Measurements from ENCODE around the gene SLC2A10.

Gene SLC2A10

DNA sequence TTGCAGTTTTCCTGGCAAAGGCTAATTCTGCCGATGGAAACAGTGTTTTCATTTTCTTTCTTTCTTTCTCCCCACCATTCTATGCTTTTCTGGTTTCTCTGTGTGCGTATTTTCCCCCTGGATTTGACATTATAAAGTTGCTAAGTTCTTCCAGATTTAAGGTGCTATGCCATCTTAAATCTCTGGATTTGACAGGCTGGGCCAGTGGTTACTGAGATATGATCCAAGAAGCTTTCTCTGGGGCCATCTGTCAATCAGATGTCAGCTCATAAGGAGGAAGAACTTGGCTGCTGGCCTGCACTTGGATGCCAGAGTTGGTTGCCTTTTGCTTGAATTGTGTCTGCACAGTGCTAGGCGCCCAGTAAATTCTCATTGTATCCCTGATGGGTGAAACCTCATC lies 39.7 kb downstream of the SLC2A10 start:
- Histone ChIP-seq H3K4me3 (ENCODE audit: insufficient read depth, low read depth, low read length, poor library complexity, severe bottlenecking) (no peak overlapping the region), H3K4me1 (ENCODE audit: control insufficient read depth, insufficient read depth, low read length, poor library complexity, severe bottlenecking) (no peaks in the 10 kb centered on the region), H3K9me3 (ENCODE audit: control insufficient read depth, low read length) (no peaks in the 10 kb centered on the region), H3K27ac (ENCODE audit: insufficient read depth, low read length, poor library complexity, severe bottlenecking) (no peak overlapping the region), H3K27me3 (replicated peaks; ENCODE audit: control insufficient read depth, insufficient read depth, low read length, poor library complexity, severe bottlenecking) (peaks cover 4% of the 10 kb centered on the region), H3K36me3 (ENCODE audit: control insufficient read depth, insufficient read depth, low read length) (no peaks in the 10 kb centered on the region)
- no peak for DNase-seq

DNA sequence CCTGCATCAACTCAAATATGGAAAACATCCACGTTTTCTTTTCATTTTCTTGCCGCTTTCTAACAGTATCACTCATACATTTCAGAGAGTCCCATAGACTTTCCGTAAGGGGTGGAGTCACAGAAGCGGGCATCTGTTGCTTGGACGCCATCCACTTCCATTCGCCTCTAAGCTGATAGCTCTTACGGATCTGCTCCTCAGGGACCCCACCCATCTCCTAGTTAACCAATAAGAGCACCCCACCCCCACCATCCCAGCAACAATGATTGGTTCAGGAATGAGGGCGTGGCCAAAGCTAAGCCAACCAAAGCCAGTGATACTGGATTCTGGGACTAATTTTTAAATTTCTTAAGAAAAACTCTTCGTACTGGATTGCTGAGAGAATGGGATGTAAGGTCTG lies 42.4 kb downstream of the SLC2A10 start:
- Histone ChIP-seq H3K27ac (ENCODE audit: insufficient read depth, low read length, poor library complexity, severe bottlenecking) (no peak overlapping the region), H3K9me3 (ENCODE audit: control insufficient read depth, low read length) (no peaks in the 10 kb centered on the region), H3K36me3 (ENCODE audit: control insufficient read depth, insufficient read depth, low read length) (no peaks in the 10 kb centered on the region), H3K4me1 (ENCODE audit: control insufficient read depth, insufficient read depth, low read length, poor library complexity, severe bottlenecking) (no peaks in the 10 kb centered on the region), H3K4me3 (ENCODE audit: insufficient read depth, low read depth, low read length, poor library complexity, severe bottlenecking) (no peak overlapping the region), H3K27me3 (replicated peaks; ENCODE audit: control insufficient read depth, insufficient read depth, low read length, poor library complexity, severe bottlenecking) (no peaks in the 10 kb centered on the region)
- no peak for DNase-seq

- no peaks in the 10 kb centered on the region for H3K4me1 ChIP-seq (ENCODE audit: control insufficient read depth, insufficient read depth, low read length, poor library complexity, severe bottlenecking)
- no peaks in the 10 kb centered on the region for H3K36me3 ChIP-seq (ENCODE audit: control insufficient read depth, insufficient read depth, low read length)
- no peak overlapping the region for H3K4me3 ChIP-seq (ENCODE audit: insufficient read depth, low read depth, low read length, poor library complexity, severe bottlenecking)
- DNase-seq: peak in 1 of 3 donors; percentile 3
- no peaks in the 10 kb centered on the region for H3K27me3 ChIP-seq (replicated peaks; ENCODE audit: control insufficient read depth, insufficient read depth, low read length, poor library complexity, severe bottlenecking)
- no peak overlapping the region for H3K27ac ChIP-seq (ENCODE audit: insufficient read depth, low read length, poor library complexity, severe bottlenecking)
- H3K9me3 ChIP-seq (ENCODE audit: control insufficient read depth, low read length): no peaks in the 10 kb centered on the region
These were observed 43.3 kb downstream of the SLC2A10 start for GRCh38 chr20:46752728-46753127.

DNA sequence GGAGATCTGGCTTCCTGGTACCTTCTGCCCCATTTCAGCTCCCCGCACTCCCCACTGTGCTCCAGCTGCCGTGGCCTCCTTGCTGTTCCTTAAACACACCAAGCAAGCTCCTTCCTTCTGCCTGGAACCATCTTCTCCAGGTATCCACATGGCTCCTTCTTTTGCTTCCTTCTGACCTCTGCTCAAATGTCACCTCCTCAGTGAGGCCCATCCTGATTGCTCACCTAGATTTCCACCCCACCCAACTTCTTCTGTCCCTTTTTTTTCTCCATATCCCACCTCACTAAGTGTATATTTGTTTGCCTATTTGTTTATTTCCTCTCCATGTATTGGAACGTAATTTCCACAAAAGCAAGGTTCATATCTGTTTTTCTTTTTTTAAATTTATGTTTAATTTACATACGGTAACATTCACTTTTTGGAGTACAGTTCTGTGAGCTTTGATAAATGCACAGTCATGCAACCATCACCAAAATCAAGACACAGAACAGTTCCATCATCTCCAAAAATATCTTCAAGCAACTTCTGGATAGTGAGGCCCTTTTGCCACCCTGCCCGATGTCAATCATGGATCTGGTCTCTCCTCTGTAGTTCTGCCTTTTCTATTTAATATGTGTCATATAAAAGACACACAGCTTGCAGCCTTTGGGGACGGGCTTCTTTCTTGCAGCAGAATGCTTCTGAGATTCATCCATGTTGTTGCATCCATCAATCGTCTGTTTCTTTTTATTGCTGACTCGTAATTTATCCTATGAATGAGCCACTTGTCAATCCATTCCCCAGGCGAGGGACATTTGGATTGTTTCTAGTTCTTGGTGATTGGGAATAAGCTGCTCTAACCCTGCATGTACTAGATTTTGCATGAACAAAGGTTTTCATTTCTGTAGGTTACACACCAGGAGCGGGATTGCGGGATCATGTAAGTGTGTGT lies 46.3 kb downstream of the SLC2A10 start:
- Histone ChIP-seq H3K4me1 (ENCODE audit: control insufficient read depth, insufficient read depth, low read length, poor library complexity, severe bottlenecking) (no peaks in the 10 kb centered on the region), H3K9me3 (ENCODE audit: control insufficient read depth, low read length) (no peaks in the 10 kb centered on the region), H3K27me3 (replicated peaks; ENCODE audit: control insufficient read depth, insufficient read depth, low read length, poor library complexity, severe bottlenecking) (no peaks in the 10 kb centered on the region), H3K4me3 (ENCODE audit: insufficient read depth, low read depth, low read length, poor library complexity, severe bottlenecking) (no peak overlapping the region), H3K36me3 (ENCODE audit: control insufficient read depth, insufficient read depth, low read length) (no peaks in the 10 kb centered on the region), H3K27ac (ENCODE audit: insufficient read depth, low read length, poor library complexity, severe bottlenecking) (no peak overlapping the region)
- DNase-seq: no peak

- no peaks in the 10 kb centered on the region for H3K4me1 ChIP-seq (ENCODE audit: control insufficient read depth, insufficient read depth, low read length, poor library complexity, severe bottlenecking)
- H3K36me3 ChIP-seq (ENCODE audit: control insufficient read depth, insufficient read depth, low read length): no peaks in the 10 kb centered on the region
- no peak overlapping the region for H3K27ac ChIP-seq (ENCODE audit: insufficient read depth, low read length, poor library complexity, severe bottlenecking)
- no peaks in the 10 kb centered on the region for H3K9me3 ChIP-seq (ENCODE audit: control insufficient read depth, low read length)
- H3K27me3 ChIP-seq (replicated peaks; ENCODE audit: control insufficient read depth, insufficient read depth, low read length, poor library complexity, severe bottlenecking): no peaks in the 10 kb centered on the region
- no peak for DNase-seq
- no peak overlapping the region for H3K4me3 ChIP-seq (ENCODE audit: insufficient read depth, low read depth, low read length, poor library complexity, severe bottlenecking)
These were observed 47.0 kb downstream of the SLC2A10 start for GRCh38 chr20:46756419-46756818.

- no peak overlapping the region for H3K27ac ChIP-seq (ENCODE audit: insufficient read depth, low read length, poor library complexity, severe bottlenecking)
- H3K4me3 ChIP-seq (ENCODE audit: insufficient read depth, low read depth, low read length, poor library complexity, severe bottlenecking): no peak overlapping the region
- no peaks in the 10 kb centered on the region for H3K27me3 ChIP-seq (replicated peaks; ENCODE audit: control insufficient read depth, insufficient read depth, low read length, poor library complexity, severe bottlenecking)
- H3K36me3 ChIP-seq (ENCODE audit: control insufficient read depth, insufficient read depth, low read length): no peaks in the 10 kb centered on the region
- H3K4me1 ChIP-seq (ENCODE audit: control insufficient read depth, insufficient read depth, low read length, poor library complexity, severe bottlenecking): no peaks in the 10 kb centered on the region
- H3K9me3 ChIP-seq (ENCODE audit: control insufficient read depth, low read length): no peaks in the 10 kb centered on the region
- no peak for DNase-seq
These were observed 47.7 kb downstream of the SLC2A10 start for GRCh38 chr20:46757135-46757534.

- DNase-seq: peak in 2 of 3 donors; percentile 17
- Histone ChIP-seq H3K27ac (ENCODE audit: insufficient read depth, low read length, poor library complexity, severe bottlenecking) (no peak overlapping the region), H3K4me1 (ENCODE audit: control insufficient read depth, insufficient read depth, low read length, poor library complexity, severe bottlenecking) (no peaks in the 10 kb centered on the region), H3K9me3 (ENCODE audit: control insufficient read depth, low read length) (no peaks in the 10 kb centered on the region), H3K27me3 (replicated peaks; ENCODE audit: control insufficient read depth, insufficient read depth, low read length, poor library complexity, severe bottlenecking) (no peaks in the 10 kb centered on the region), H3K4me3 (ENCODE audit: insufficient read depth, low read depth, low read length, poor library complexity, severe bottlenecking) (no peak overlapping the region), H3K36me3 (ENCODE audit: control insufficient read depth, insufficient read depth, low read length) (no peaks in the 10 kb centered on the region)
These were observed 48.6 kb downstream of the SLC2A10 start for GRCh38 chr20:46757754-46758678.

GRCh38 chr20:46758929-46759669 lies 49.6 kb downstream of the SLC2A10 start:
- Histone ChIP-seq H3K36me3 (ENCODE audit: control insufficient read depth, insufficient read depth, low read length) (no peaks in the 10 kb centered on the region), H3K27me3 (replicated peaks; ENCODE audit: control insufficient read depth, insufficient read depth, low read length, poor library complexity, severe bottlenecking) (no peaks in the 10 kb centered on the region), H3K27ac (ENCODE audit: insufficient read depth, low read length, poor library complexity, severe bottlenecking) (no peak overlapping the region), H3K4me3 (ENCODE audit: insufficient read depth, low read depth, low read length, poor library complexity, severe bottlenecking) (no peak overlapping the region), H3K4me1 (ENCODE audit: control insufficient read depth, insufficient read depth, low read length, poor library complexity, severe bottlenecking) (no peaks in the 10 kb centered on the region), H3K9me3 (ENCODE audit: control insufficient read depth, low read length) (no peaks in the 10 kb centered on the region)
- DNase-seq: no peak

- Histone ChIP-seq H3K4me1 (ENCODE audit: control insufficient read depth, insufficient read depth, low read length, poor library complexity, severe bottlenecking) (no peaks in the 10 kb centered on the region), H3K9me3 (ENCODE audit: control insufficient read depth, low read length) (no peaks in the 10 kb centered on the region), H3K36me3 (ENCODE audit: control insufficient read depth, insufficient read depth, low read length) (no peaks in the 10 kb centered on the region), H3K4me3 (ENCODE audit: insufficient read depth, low read depth, low read length, poor library complexity, severe bottlenecking) (no peak overlapping the region), H3K27ac (ENCODE audit: insufficient read depth, low read length, poor library complexity, severe bottlenecking) (no peak overlapping the region), H3K27me3 (replicated peaks; ENCODE audit: control insufficient read depth, insufficient read depth, low read length, poor library complexity, severe bottlenecking) (no peaks in the 10 kb centered on the region)
- DNase-seq: no peak
These were observed 52.1 kb downstream of the SLC2A10 start for GRCh38 chr20:46761566-46761965.
